Activated CD8-positive, alpha-beta T cell treated with anti-CD3 and anti-CD28 coated beads, Interleukin-2, amount 10 ng/mL, durations not matched to agents 7 days and 5 days (primary cell): ENCODE measurements around the gene EFNA1. TPM values are rescaled to one million over a fixed set of nuclear protein-coding genes. Genes with fewer than 3 reads are reported as not detected.
"Not testable (repeated sequence)": the region's sequence is repeated elsewhere in the genome, so short reads cannot be mapped to it uniquely, and the experiment has no call there.

Source experiments
- ATAC-seq: fragments of 150-1000 bp; cut with Tn5 transposase; one replicate; pipeline ENCODE4 v1.10.0; 2021; ENCODE audit warnings: moderate library complexity
- CTCF ChIA-PET: fragments of 350-600 bp; sonication (Branson Sonifier 250); formaldehyde crosslinking; loops from one replicate; lab custom pipeline; 2021; ENCODE audit warnings: antibody characterized with exemption; lab: Charles Lee
- POLR2A ChIA-PET: fragments of 350-600 bp; sonication (Branson Sonifier 250); formaldehyde crosslinking; loops from one replicate; lab custom pipeline; 2021; ENCODE audit warnings: antibody characterized with exemption; lab: Charles Lee
- DNase-seq: peaks from one replicate; pipeline ENCODE4 v3.0.0-alpha.2; 2020
- H3K27ac Mint-ChIP-seq: one replicate; pipeline ENCODE4 v1.8.0; 2021; ENCODE audit warnings: mild to moderate bottlenecking, mixed read lengths
- H3K27me3 Mint-ChIP-seq: one replicate; pipeline ENCODE4 v1.8.0; 2021; ENCODE audit warnings: low read depth, mixed read lengths
- H3K36me3 Mint-ChIP-seq: one replicate; pipeline ENCODE4 v1.8.0; 2021; ENCODE audit warnings: low read depth, mixed read lengths
- H3K4me1 Mint-ChIP-seq: one replicate; pipeline ENCODE4 v1.8.0; 2021; ENCODE audit warnings: low read depth, mixed read lengths
- H3K4me3 Mint-ChIP-seq: one replicate; pipeline ENCODE4 v1.8.0; 2021; ENCODE audit warnings: mild to moderate bottlenecking, mixed read lengths
- H3K9me3 Mint-ChIP-seq: one replicate; pipeline ENCODE4 v1.8.0; 2022; ENCODE audit warnings: mixed read lengths; ENCODE audit not compliant: insufficient read depth
- total RNA-seq, 2 experiments: library from RNA; stranded (reverse); gene quantifications; one replicate each; pipeline ENCODE4 v1.2.3, GENCODE V29; 2021

The EFNA1 gene
- total RNA-seq, 2 experiments from 2014 or later, result not detected

DNA sequence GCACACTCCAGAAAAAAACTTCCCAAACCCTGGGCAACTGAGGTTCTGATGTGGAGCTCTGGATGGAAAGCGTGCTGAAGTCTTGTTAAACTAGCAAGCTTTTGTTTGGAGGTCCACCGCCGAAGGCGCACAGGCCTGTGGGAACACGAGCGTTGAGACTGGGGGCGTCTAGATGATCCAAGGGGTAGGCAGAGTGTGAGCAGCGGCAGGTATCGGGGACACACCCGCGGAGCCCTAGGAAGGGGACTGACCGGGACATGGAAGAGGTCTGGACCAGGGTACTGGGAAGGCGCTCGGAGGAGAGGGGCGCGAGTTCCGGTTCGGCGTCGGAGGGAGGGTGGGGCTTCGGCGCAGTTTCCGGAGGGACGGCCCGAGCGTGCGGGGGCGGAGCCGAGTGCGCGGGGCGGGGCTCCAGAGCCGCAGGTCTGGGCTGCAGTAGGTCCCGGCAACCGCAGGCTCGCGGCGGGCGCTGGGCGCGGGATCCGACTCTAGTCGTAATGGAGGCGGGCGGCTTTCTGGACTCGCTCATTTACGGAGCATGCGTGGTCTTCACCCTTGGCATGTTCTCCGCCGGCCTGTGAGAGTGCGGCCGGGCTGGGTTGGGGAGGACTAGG lies 7.8 kb downstream of the EFNA1 start, which contains the start of gene SLC50A1:
Gene SLC50A1 (plus strand): TSS at position 438 of the 614 bp plus-strand sequence. CDS start 60 bp downstream, at position 498.
- peak; percentile 95 for DNase-seq
- H3K9me3 Mint-ChIP-seq, result no peaks in the 10 kb centered on the region

DNA sequence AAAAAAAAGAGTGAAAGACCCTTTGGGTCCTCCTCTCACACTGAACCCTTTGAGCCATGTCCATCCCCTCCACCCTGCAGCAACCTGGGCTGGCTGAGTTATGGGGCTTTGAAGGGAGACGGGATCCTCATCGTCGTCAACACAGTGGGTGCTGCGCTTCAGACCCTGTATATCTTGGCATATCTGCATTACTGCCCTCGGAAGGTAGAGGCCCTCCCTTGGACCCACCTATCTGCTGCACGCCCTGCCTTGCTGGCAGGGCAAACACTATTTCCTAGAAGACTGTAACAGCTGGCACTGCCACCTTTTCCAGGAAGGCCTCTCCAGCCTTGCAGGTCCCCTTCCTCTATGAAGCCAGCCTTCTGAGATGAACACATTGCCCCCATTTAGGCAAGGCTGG lies 9.1 kb downstream of the EFNA1 start:
- peaks cover 49% of the 10 kb centered on the region for H3K4me1 Mint-ChIP-seq
- peak overlapping the region; percentile 99 for H3K27ac Mint-ChIP-seq
- ATAC-seq (peak; percentile 5), DNase-seq (peak; percentile 44)
- H3K4me3 Mint-ChIP-seq, result peak overlapping the region; percentile 98
- no peaks in the 10 kb centered on the region for H3K9me3 Mint-ChIP-seq
- peaks cover 24% of the 10 kb centered on the region for H3K36me3 Mint-ChIP-seq
- ChIA-PET POLR2A (interaction anchor here (0.8 to 1.0 kb wide), 3 partner anchors 20 to 36 kb away, joined by 3 to 5 read pairs (median 3); partner anchors contain the start of genes KRTCAP2 and TRIM46), CTCF (interaction anchor here (0.9 to 5.7 kb wide), 9 partner anchors 10 to 72 kb away, joined by 3 to 41 read pairs (median 5); partner anchors contain the start of gene KRTCAP2)
- no peaks in the 10 kb centered on the region for H3K27me3 Mint-ChIP-seq

More for the DNA sequence above, 7.8 kb downstream of the EFNA1 start, which contains the start of gene SLC50A1:
- CTCF ChIA-PET, result interaction anchor here (1.0 to 5.7 kb wide), 7 partner anchors 32 to 117 kb away, joined by 3 to 41 read pairs (median 17); partner anchors contain the start of gene KRTCAP2
- POLR2A ChIA-PET, result interaction anchor here (0.5 to 1.4 kb wide), 9 partner anchors 10 to 364 kb away, joined by 3 to 9 read pairs (median 3); partner anchors contain the start of gene CKS1B
- Mint-ChIP-seq H3K36me3 (peaks cover 24% of the 10 kb centered on the region), H3K27me3 (no peaks in the 10 kb centered on the region), H3K4me1 (peaks cover 47% of the 10 kb centered on the region), H3K4me3 (peak within 1 kb of the TSS; percentile 98), H3K27ac (peak within 1 kb of the TSS; percentile 99)
- ATAC-seq, result peak; percentile 84

DNA sequence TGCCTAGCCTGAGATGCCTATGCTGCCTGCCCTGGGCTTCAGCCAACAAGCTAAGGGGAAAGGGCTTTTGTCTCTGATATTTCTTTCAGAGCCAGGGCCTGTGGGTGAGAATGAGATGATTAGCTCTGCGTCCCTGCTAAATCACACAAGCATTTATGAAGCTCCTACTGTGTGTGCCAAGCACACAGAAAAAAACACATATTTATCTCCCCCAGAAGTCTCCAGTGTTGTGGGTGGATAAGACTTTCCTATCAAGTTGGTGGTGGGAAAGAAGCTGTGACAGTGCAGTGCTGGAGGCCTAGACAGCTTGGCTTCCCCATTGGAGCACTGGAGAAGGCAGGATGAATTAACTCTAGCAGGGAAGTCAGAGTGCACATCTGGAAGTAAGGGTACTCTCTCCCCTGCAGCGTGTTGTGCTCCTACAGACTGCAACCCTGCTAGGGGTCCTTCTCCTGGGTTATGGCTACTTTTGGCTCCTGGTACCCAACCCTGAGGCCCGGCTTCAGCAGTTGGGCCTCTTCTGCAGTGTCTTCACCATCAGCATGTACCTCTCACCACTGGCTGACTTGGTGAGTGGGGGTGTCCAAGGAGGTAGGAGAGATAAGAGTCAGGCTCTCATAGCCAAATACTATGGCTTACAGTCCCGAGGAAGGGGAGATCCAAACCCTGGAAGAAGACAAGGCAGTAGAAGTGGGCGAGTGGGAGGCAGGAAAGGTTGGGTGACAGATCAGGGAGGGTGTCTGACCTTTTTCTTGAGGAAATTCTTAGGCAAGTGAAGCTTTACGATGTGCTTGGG lies 9.7 kb downstream of the EFNA1 start:
- Mint-ChIP-seq H3K36me3 (peaks cover 24% of the 10 kb centered on the region), H3K4me3 (peak overlapping the region; percentile 98), H3K27me3 (no peaks in the 10 kb centered on the region), H3K27ac (peak overlapping the region; percentile 99), H3K4me1 (peaks cover 49% of the 10 kb centered on the region), H3K9me3 (no peaks in the 10 kb centered on the region)
- ChIA-PET CTCF (interaction anchor here (0.9 to 5.7 kb wide), 9 partner anchors 9 to 72 kb away, joined by 3 to 41 read pairs (median 5); partner anchors contain the start of gene KRTCAP2), POLR2A (interaction anchor here (0.8 to 1.0 kb wide), 3 partner anchors 21 to 56 kb away, joined by 3 to 4 read pairs (median 3); partner anchors contain the start of gene KRTCAP2)
- no peak for ATAC-seq
- DNase-seq, result no peak

DNA sequence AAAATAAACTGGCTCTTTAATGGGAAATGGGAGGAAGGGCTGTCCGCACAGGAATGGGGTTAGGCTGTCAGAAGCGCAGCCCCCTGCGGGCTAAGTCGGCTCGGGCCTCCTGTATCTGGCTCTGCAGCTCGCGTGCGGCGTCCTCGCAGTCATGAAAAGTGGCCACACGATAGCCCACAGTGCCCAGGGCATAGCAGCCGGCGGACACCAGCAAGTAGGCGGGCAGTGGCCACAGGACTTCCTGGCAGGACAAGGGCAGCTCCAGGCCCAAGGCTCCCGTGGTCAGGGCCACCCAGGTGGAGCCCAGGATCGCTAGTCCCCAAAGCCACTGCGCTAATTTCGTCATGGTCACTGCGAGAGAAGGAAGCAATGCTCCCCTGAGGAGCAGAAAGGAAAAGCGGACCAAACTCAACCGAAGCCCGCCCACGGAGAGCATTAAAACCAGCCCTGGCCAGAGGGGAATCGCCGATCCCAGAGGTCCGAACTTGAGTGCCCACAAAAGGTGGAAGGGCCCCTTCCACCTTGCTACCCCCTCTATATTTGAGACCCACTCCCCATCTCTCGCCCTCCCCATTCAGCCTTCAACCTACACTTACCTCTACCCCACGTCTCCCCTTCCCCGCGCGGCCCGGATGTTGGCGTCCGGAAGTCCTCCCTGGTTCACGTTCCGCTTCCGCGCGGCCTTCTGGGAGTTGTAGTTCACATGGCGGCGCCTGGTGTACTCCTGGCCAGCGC lies 12.4 kb downstream of the EFNA1 start, which contains the start of gene DPM3:
Gene DPM3 (minus strand): TSS at position 637 of the 735 bp plus-strand sequence. CDS start 291 bp downstream, at position 346.
- Mint-ChIP-seq H3K27me3 (peaks cover 2% of the 10 kb centered on the region), H3K4me3 (peak within 1 kb of the TSS; percentile 98), H3K36me3 (peaks cover 24% of the 10 kb centered on the region), H3K9me3 (no peaks in the 10 kb centered on the region), H3K27ac (peak within 1 kb of the TSS; percentile 93), H3K4me1 (peaks cover 41% of the 10 kb centered on the region)
- DNase-seq (peak; percentile 93), ATAC-seq (peak; percentile 77)
- ChIA-PET POLR2A (no interaction called here), CTCF (interaction anchor here (0.6 to 1.1 kb wide), 5 partner anchors 27 to 55 kb away, joined by 3 to 6 read pairs (median 3); partner anchors contain the start of gene KRTCAP2)

DNA sequence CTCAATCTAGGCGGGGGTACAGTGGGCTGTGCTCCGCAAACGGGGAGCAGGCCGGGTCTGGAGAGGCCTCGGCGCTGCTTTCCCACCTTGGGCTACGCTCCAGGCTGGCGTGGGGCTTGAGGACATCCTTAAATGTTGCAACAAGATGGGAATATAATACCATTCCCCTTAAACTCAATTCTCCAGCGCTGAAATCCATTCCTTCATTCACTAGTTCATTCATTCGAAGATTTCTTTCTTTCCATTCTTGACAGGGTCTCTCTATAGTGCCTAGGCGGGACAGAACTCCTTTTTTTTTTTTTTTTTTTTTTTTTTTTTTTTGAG lies 12.9 kb downstream of the EFNA1 start:
- Mint-ChIP-seq H3K4me1 (peaks cover 37% of the 10 kb centered on the region), H3K4me3 (peak overlapping the region; percentile 98), H3K27ac (peak overlapping the region; percentile 93), H3K36me3 (peaks cover 24% of the 10 kb centered on the region), H3K9me3 (no peaks in the 10 kb centered on the region), H3K27me3 (peaks cover 4% of the 10 kb centered on the region)
- ATAC-seq, result no peak
- no peak for DNase-seq
- ChIA-PET POLR2A (no interaction called here), CTCF (interaction anchor here (0.6 to 1.1 kb wide), 5 partner anchors 27 to 56 kb away, joined by 3 to 6 read pairs (median 3); partner anchors contain the start of gene KRTCAP2)

DNA sequence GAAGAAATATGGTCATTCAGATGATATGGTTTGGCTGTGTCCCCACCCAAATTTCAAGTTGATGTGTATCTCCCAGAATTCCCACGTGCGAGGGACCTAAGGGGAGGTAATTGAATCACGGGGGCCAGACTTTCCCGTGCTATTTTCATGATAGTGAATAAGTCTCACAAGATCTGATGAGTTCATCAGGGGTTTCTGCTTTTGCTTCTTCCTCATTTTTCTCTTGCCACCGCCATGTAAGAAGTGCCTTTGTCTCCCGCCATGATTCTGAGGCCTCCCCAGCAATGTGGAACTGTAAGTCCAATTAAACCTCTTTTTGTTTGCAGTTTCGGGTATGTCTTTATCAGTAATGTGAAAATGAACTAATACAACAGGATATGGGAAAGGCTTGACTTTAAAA lies 14.1 kb downstream of the EFNA1 start:
- Mint-ChIP-seq H3K4me3 (no peak overlapping the region), H3K9me3 (no peaks in the 10 kb centered on the region), H3K36me3 (peaks cover 24% of the 10 kb centered on the region), H3K27me3 (peaks cover 8% of the 10 kb centered on the region), H3K27ac (no peak overlapping the region), H3K4me1 (peaks cover 32% of the 10 kb centered on the region)
- ATAC-seq (no peak), DNase-seq (no peak)
- ChIA-PET POLR2A (no interaction called here), CTCF (interaction anchor here (2.0 kb wide), 1 partner anchor 31 kb away, joined by 10 read pairs; the partner anchor contains the start of gene KRTCAP2)

DNA sequence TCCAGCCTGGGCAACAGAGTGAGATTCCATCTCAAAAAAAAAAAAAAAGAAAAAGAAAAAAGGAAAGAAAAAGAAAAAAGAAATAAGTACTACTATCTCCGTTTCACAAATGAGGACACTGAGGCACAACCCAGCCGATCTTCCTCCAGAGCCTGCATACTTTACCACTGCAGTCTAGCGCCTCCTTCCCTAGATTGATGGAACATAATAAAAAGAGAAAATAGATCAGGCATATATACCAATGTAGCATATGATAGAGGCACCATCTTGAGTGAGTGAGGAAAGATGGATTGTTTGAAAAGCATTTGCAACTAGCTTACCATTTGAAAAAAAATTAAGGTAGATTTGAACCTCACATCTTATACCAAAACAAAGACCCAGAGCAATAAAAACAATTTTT lies 17.8 kb downstream of the EFNA1 start:
- POLR2A ChIA-PET, result no interaction called here
- ATAC-seq, result no peak

DNA sequence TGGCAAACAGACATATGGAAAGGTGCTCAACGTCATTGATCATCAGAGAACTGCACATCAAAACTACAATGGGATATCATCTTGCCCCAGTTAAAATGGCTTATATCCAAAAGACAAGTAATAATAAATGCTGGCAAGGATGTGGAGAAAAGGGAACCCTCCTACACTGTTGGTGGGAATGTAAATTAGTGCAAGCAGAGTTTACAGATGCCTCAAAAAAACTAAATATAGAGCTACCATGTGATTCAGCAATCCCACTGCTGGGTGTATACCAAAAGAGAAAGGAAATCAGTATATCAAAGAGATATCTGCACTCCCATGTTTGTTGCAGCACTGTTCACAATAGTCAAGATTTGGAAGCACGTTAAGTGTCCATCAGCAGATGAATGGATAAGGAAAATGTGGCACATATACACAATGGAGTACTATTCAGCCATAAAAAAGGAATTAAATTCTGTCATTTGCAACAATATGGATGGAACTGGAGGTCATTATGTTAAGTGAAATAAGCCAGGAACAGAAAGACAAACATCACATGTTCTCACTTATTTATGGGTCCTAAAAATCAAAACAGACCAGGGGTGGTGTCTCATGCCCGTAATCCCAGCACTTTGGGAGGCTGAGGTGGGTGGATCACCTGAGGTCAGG lies 28.4 kb downstream of the EFNA1 start:
- H3K4me3 Mint-ChIP-seq, POLR2A ChIA-PET, ATAC-seq, H3K27ac Mint-ChIP-seq, H3K9me3 Mint-ChIP-seq, DNase-seq, H3K36me3 Mint-ChIP-seq, H3K4me1 Mint-ChIP-seq: not testable (repeated sequence)
- peaks cover 20% of the 10 kb centered on the region for H3K27me3 Mint-ChIP-seq
- CTCF ChIA-PET, result interaction anchor here (1.3 to 1.5 kb wide), 4 partner anchors 10 to 65 kb away, joined by 3 to 4 read pairs (median 4); no protein-coding TSS in a partner anchor

More for the DNA sequence above, 17.8 kb downstream of the EFNA1 start:
- Mint-ChIP-seq H3K4me1 (peaks cover 2% of the 10 kb centered on the region), H3K9me3 (no peaks in the 10 kb centered on the region), H3K36me3 (no peaks in the 10 kb centered on the region), H3K27ac (no peak overlapping the region), H3K27me3 (peaks cover 23% of the 10 kb centered on the region), H3K4me3 (no peak overlapping the region)
- no peak for DNase-seq
- CTCF ChIA-PET, result interaction anchor here (0.8 to 2.7 kb wide), 5 partner anchors 9 to 56 kb away, joined by 3 to 18 read pairs (median 5); partner anchors contain the start of genes KRTCAP2 and TRIM46

DNA sequence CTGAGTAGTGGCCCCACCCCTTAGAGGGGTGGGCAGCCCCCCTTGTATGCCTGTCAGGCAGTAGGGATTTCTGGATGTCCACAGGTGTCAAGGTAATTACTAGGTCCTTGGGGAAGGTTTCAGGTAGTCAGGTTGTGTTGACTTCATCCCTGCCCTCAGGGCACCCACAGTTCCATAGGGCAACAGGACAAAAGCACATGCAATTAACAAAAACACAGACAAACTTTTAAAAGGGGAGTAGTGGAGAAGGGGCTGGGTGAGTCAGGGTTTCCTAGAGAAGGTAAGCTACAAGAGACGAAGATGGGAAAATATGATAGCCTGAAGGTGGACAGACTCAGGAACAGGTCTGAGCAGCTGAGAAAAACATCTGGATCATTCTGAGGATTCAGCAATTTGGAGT lies 31.3 kb downstream of the EFNA1 start:
- no peak overlapping the region for H3K27ac Mint-ChIP-seq
- no peak overlapping the region for H3K4me3 Mint-ChIP-seq
- H3K4me1 Mint-ChIP-seq, result no peaks in the 10 kb centered on the region
- no peak for ATAC-seq
- ChIA-PET CTCF (interaction anchor here (1.4 kb wide), 1 partner anchor 68 kb away, joined by 3 read pairs; no protein-coding TSS in a partner anchor), POLR2A (no interaction called here)
- H3K9me3 Mint-ChIP-seq, result no peaks in the 10 kb centered on the region
- H3K27me3 Mint-ChIP-seq, result peaks cover 14% of the 10 kb centered on the region
- no peak for DNase-seq
- H3K36me3 Mint-ChIP-seq, result no peaks in the 10 kb centered on the region

DNA sequence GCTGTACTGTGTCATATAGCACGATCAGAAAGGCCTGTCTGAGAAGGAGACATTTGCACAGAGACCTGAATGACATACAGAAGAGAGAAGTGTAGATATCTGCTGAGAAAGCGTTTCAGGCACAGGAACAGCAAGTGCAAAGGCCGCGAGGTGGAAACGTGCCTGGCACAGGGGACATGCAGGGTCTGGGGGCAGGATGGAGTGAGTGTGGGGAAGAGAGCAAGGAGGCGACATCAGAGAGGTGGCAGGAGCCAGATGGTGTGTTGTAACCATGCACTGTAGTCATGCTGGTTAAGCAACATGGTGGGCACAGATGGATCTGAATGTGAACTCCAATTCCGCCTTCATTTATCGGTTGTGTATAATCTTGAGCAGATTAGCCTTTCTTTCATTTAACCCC lies 32.5 kb downstream of the EFNA1 start:
- CTCF ChIA-PET, result interaction anchor here (1.4 kb wide), 1 partner anchor 69 kb away, joined by 3 read pairs; no protein-coding TSS in a partner anchor
- POLR2A ChIA-PET, result no interaction called here
- ATAC-seq (no peak), DNase-seq (no peak)
- Mint-ChIP-seq H3K4me1 (no peaks in the 10 kb centered on the region), H3K36me3 (no peaks in the 10 kb centered on the region), H3K27ac (no peak overlapping the region), H3K9me3 (no peaks in the 10 kb centered on the region), H3K27me3 (peaks cover 10% of the 10 kb centered on the region), H3K4me3 (no peak overlapping the region)
